Measurements from ENCODE around the gene SLC39A12. TPM values are rescaled to one million over a fixed set of nuclear protein-coding genes. Genes with fewer than 3 reads are reported as not detected.

Gene SLC39A12
- total RNA-seq, 2 donors from 2014 or later, result not detected

GRCh38 chr10:18005445-18005780 lies 53.7 kb downstream of the SLC39A12 start:
- Mint-ChIP-seq H3K36me3 (no peaks in the 10 kb centered on the region), H3K27ac (no peak overlapping the region), H3K9me3 (peaks cover 0 to 4% of the 10 kb centered on the region in 2 donors)
- ATAC-seq (no peak), DNase-seq (ENCODE audit: low spot score in 2 of 2) (no peak)

- no peaks in the 10 kb centered on the region for H3K36me3 Mint-ChIP-seq
- no peak for ATAC-seq
- no peak overlapping the region for H3K27ac Mint-ChIP-seq
- peaks cover 0 to 4% of the 10 kb centered on the region in 2 donors for H3K9me3 Mint-ChIP-seq
- no peak for DNase-seq (ENCODE audit: low spot score in 2 of 2)
Observed at GRCh38 chr10:18005781-18006456, 54.2 kb downstream of the SLC39A12 start.

GRCh38 chr10:18008986-18009385 lies 57.3 kb downstream of the SLC39A12 start:
- H3K9me3 Mint-ChIP-seq, result peaks cover 0 to 4% of the 10 kb centered on the region in 2 donors
- H3K36me3 Mint-ChIP-seq, result no peaks in the 10 kb centered on the region
- ATAC-seq (no peak), DNase-seq (ENCODE audit: low spot score in 2 of 2) (no peak)
- H3K27ac Mint-ChIP-seq, result no peak overlapping the region

GRCh38 chr10:18010050-18010449 lies 58.3 kb downstream of the SLC39A12 start:
- Mint-ChIP-seq H3K36me3 (no peaks in the 10 kb centered on the region), H3K27ac (no peak overlapping the region), H3K9me3 (peaks cover 0 to 4% of the 10 kb centered on the region in 2 donors)
- DNase-seq (ENCODE audit: low spot score in 2 of 2) (no peak), ATAC-seq (no peak)

GRCh38 chr10:18020523-18020922 lies 68.8 kb downstream of the SLC39A12 start:
- no peak for DNase-seq (ENCODE audit: low spot score in 2 of 2)
- Mint-ChIP-seq H3K36me3 (no peaks in the 10 kb centered on the region), H3K9me3 (peaks cover 21 to 23% of the 10 kb centered on the region in 2 donors), H3K27ac (no peak overlapping the region)
- no peak for ATAC-seq

- H3K36me3 Mint-ChIP-seq, result no peaks in the 10 kb centered on the region
- DNase-seq (ENCODE audit: low spot score in 2 of 2) (no peak), ATAC-seq (no peak)
- H3K27ac Mint-ChIP-seq, result no peak overlapping the region
- H3K9me3 Mint-ChIP-seq, result peaks cover 23 to 25% of the 10 kb centered on the region in 2 donors
Observed at GRCh38 chr10:18021725-18022480, 70.2 kb downstream of the SLC39A12 start.

GRCh38 chr10:18043148-18044006 lies 91.7 kb downstream of the SLC39A12 start:
- Mint-ChIP-seq H3K9me3 (no peaks in the 10 kb centered on the region), H3K27ac (no peak overlapping the region), H3K36me3 (no peaks in the 10 kb centered on the region)
- ATAC-seq (no peak), DNase-seq (ENCODE audit: low spot score in 2 of 2) (no peak)

- DNase-seq (ENCODE audit: low spot score in 2 of 2), result no peak
- no peaks in the 10 kb centered on the region for H3K36me3 Mint-ChIP-seq
- no peak for ATAC-seq
- H3K9me3 Mint-ChIP-seq, result no peaks in the 10 kb centered on the region
- H3K27ac Mint-ChIP-seq, result no peak overlapping the region
Observed at GRCh38 chr10:18044976-18045720, 93.4 kb downstream of the SLC39A12 start.

GRCh38 chr10:18056583-18056982 lies 104.9 kb downstream of the SLC39A12 start:
- no peak overlapping the region for H3K27ac Mint-ChIP-seq
- H3K9me3 Mint-ChIP-seq, result peaks cover 4 to 6% of the 10 kb centered on the region in 2 donors
- peaks cover 0 to 4% of the 10 kb centered on the region in 2 donors for H3K36me3 Mint-ChIP-seq
- DNase-seq (ENCODE audit: low spot score in 2 of 2), result no peak
- ATAC-seq, result no peak

- no peak for ATAC-seq
- Mint-ChIP-seq H3K36me3 (peaks cover 0 to 4% of the 10 kb centered on the region in 2 donors), H3K27ac (no peak overlapping the region), H3K9me3 (peaks cover 4 to 12% of the 10 kb centered on the region in 2 donors)
- no peak for DNase-seq (ENCODE audit: low spot score in 2 of 2)
Observed at GRCh38 chr10:18059826-18060559, 108.3 kb downstream of the SLC39A12 start.

GRCh38 chr10:18066947-18067346 lies 115.2 kb downstream of the SLC39A12 start:
- DNase-seq (ENCODE audit: low spot score in 2 of 2) (no peak), ATAC-seq (no peak)
- Mint-ChIP-seq H3K36me3 (no peaks in the 10 kb centered on the region), H3K9me3 (peaks cover 0 to 12% of the 10 kb centered on the region in 2 donors), H3K27ac (no peak overlapping the region)

- peaks cover 0 to 5% of the 10 kb centered on the region in 2 donors for H3K9me3 Mint-ChIP-seq
- DNase-seq (ENCODE audit: low spot score in 2 of 2) (no peak), ATAC-seq (no peak)
- no peaks in the 10 kb centered on the region for H3K36me3 Mint-ChIP-seq
- H3K27ac Mint-ChIP-seq, result no peak overlapping the region
Observed at GRCh38 chr10:18068401-18068800, 116.7 kb downstream of the SLC39A12 start.

GRCh38 chr10:18071591-18071990 lies 119.9 kb downstream of the SLC39A12 start:
- Mint-ChIP-seq H3K36me3 (no peaks in the 10 kb centered on the region), H3K27ac (no peak overlapping the region), H3K9me3 (peaks cover 0 to 5% of the 10 kb centered on the region in 2 donors)
- ATAC-seq (no peak), DNase-seq (ENCODE audit: low spot score in 2 of 2) (no peak)

- ATAC-seq (no peak), DNase-seq (ENCODE audit: low spot score in 2 of 2) (no peak)
- no peak overlapping the region for H3K27ac Mint-ChIP-seq
- H3K36me3 Mint-ChIP-seq, result no peaks in the 10 kb centered on the region
- H3K9me3 Mint-ChIP-seq, result peaks cover 0 to 5% of the 10 kb centered on the region in 2 donors
Observed at GRCh38 chr10:18073314-18073713, 121.6 kb downstream of the SLC39A12 start.

GRCh38 chr10:18075881-18076280 lies 124.2 kb downstream of the SLC39A12 start:
- Mint-ChIP-seq H3K36me3 (no peaks in the 10 kb centered on the region), H3K9me3 (no peaks in the 10 kb centered on the region), H3K27ac (no peak overlapping the region)
- ATAC-seq (no peak), DNase-seq (ENCODE audit: low spot score in 2 of 2) (no peak)

Data from activated naive CD4-positive, alpha-beta T cell treated with anti-CD3 and anti-CD28 coated beads, Interleukin-2, amount 50 U/mL, for 72 hours (primary cell).